Adrenal gland (tissue), 5 donors: ENCODE data around the gene SHROOM2.

ENCODE experiments used
- POLR2A ChIP-seq, 2 donors: fragments of 450-650 bp; IDR thresholded peaks; one replicate each; pipeline ENCODE4 v1.6.1; 2017; ENCODE audit warnings: antibody characterized with exemption in 2 of 2, mild to moderate bottlenecking in 2 of 2, moderate library complexity in 1 of 2
- TF ChIP-seq, protein P1 (sequence below), 6 experiments: fragments of 450-650 bp in 4 of 6; fragments of 200-600 bp in 2 of 6; sonication (generic) in 1 of 6; IDR thresholded peaks; 1 replicate in 5 of 6; 2 replicates in 1 of 6; pipeline versions ENCODE4 v1.5.1 to v1.8.0; 2016 to 2021; ENCODE audit warnings: antibody characterized with exemption in 6 of 6, mild to moderate bottlenecking in 2 of 6, moderate library complexity in 1 of 6
- donor health status: DM: no; HTN: no; CAD: no.

GRCh38 chrX:9860826-9861225 lies 74.6 kb downstream of the SHROOM2 start:
- no peak for TF ChIP-seq POLR2A (IDR thresholded peaks at IDR 0.05)
- TF ChIP-seq, protein P1, sequence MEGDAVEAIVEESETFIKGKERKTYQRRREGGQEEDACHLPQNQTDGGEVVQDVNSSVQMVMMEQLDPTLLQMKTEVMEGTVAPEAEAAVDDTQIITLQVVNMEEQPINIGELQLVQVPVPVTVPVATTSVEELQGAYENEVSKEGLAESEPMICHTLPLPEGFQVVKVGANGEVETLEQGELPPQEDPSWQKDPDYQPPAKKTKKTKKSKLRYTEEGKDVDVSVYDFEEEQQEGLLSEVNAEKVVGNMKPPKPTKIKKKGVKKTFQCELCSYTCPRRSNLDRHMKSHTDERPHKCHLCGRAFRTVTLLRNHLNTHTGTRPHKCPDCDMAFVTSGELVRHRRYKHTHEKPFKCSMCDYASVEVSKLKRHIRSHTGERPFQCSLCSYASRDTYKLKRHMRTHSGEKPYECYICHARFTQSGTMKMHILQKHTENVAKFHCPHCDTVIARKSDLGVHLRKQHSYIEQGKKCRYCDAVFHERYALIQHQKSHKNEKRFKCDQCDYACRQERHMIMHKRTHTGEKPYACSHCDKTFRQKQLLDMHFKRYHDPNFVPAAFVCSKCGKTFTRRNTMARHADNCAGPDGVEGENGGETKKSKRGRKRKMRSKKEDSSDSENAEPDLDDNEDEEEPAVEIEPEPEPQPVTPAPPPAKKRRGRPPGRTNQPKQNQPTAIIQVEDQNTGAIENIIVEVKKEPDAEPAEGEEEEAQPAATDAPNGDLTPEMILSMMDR (IDR thresholded peaks at IDR 0.05) = no peak
